GM23338 (cell line): ENCODE results near the gene ZNF324B.

Experiments
- CREB1 ChIP-seq: fragments of 250-450 bp; sonication (Bioruptor Pico); IDR thresholded peaks from 2 replicates; pipeline ENCODE4 v1.5.0; 2020; ENCODE audit warnings: low read depth, mild to moderate bottlenecking, moderate library complexity
- EZH2 ChIP-seq: fragments of 200-600 bp; sonication (generic); IDR thresholded peaks from one replicate; pipeline ENCODE4 v1.8.0; 2017; ENCODE audit warnings: antibody characterized with exemption, mild to moderate bottlenecking, low read depth; ENCODE audit not compliant: unreplicated experiment
- EZH2phosphoT487 ChIP-seq: fragments of 200-600 bp; sonication (generic); IDR thresholded peaks from one replicate; pipeline ENCODE4 v1.8.1; 2018; ENCODE audit warnings: antibody characterized with exemption; ENCODE audit not compliant: unreplicated experiment
- JUNB ChIP-seq: IDR thresholded peaks from one replicate; pipeline ENCODE4 v1.6.1; 2016; ENCODE audit warnings: antibody characterized with exemption; ENCODE audit not compliant: unreplicated experiment
- NANOG ChIP-seq: IDR thresholded peaks from 2 replicates; pipeline ENCODE4 v1.6.1; 2016; ENCODE audit warnings: antibody characterized with exemption, borderline replicate concordance
- POLR2AphosphoS5 ChIP-seq: IDR thresholded peaks from 2 replicates; pipeline ENCODE4 v1.6.1; 2016; ENCODE audit warnings: antibody characterized with exemption, low read depth
- TF ChIP-seq, protein P1 (sequence below), 2 experiments: fragments of 200-600 bp in 1 of 2; sonication (generic) in 1 of 2; conservative IDR thresholded peaks; 2 replicates each; pipeline versions ENCODE4 v1.5.1 to v1.6.1; 2016 to 2017; ENCODE audit warnings: antibody characterized with exemption in 2 of 2, low read depth in 2 of 2, mild to moderate bottlenecking in 2 of 2, moderate library complexity in 1 of 2
- TF ChIP-seq, protein P2 (sequence below): IDR thresholded peaks from 2 replicates; pipeline ENCODE4 v1.6.1; 2016; ENCODE audit warnings: antibody characterized with exemption
- TF ChIP-seq, protein P3 (sequence below): IDR thresholded peaks from one replicate; pipeline ENCODE4 v1.6.1; 2018; ENCODE audit warnings: antibody characterized with exemption; ENCODE audit not compliant: unreplicated experiment
- TF ChIP-seq, protein P4 (sequence below): fragments of 250-450 bp; sonication (Bioruptor Pico); IDR thresholded peaks from 2 replicates; pipeline ENCODE4 v1.5.0; 2020; ENCODE audit warnings: mild to moderate bottlenecking, moderate library complexity

DNA sequence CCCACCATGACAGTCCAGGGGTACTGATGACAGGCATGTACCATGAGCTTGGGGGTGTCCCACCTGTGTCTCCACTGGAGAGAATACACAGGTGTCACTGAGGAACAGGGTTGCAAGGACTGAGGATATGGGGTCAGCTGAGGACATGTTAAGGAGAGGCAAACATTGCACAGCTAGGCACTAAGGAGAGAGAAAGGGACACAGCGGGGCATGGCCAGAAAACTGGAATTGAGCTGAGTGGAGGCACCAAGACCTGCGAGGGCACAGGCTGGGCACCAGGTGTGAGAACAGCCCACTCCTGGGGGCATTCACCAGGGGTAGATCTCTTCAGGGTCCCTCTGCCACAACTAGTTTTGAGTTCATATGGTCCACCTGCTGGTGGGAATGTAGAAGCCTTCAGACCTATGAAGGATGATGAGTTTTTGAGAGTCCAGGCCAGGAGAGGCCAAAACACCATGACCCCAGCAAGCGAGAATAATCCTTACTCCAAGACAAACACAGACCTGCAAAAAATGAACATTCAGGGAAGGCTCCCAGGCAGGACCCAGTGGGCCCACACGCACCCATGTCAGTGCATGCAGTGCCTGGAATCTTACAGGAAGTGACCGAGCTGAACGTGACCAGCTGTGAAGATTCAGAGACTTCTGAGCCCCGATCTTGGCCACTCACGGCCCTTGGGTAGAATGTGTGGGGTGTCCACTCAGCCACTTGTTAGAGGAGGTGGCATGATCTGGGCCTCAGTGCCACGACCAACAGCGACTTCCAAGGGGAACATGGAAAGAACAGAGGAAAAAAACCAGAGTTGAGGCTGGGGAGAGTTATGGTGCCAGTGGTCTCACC is 44.4 kb upstream of the ZNF324B start:
- no peak for TF ChIP-seq EZH2
- TF ChIP-seq CREB1 (CRISPR knock-in tag), result no peak
- TF ChIP-seq, protein P1, sequence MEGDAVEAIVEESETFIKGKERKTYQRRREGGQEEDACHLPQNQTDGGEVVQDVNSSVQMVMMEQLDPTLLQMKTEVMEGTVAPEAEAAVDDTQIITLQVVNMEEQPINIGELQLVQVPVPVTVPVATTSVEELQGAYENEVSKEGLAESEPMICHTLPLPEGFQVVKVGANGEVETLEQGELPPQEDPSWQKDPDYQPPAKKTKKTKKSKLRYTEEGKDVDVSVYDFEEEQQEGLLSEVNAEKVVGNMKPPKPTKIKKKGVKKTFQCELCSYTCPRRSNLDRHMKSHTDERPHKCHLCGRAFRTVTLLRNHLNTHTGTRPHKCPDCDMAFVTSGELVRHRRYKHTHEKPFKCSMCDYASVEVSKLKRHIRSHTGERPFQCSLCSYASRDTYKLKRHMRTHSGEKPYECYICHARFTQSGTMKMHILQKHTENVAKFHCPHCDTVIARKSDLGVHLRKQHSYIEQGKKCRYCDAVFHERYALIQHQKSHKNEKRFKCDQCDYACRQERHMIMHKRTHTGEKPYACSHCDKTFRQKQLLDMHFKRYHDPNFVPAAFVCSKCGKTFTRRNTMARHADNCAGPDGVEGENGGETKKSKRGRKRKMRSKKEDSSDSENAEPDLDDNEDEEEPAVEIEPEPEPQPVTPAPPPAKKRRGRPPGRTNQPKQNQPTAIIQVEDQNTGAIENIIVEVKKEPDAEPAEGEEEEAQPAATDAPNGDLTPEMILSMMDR (conservative IDR thresholded peaks at IDR 0.05; ENCODE audit: low read depth in 2 of 2), result peak; percentile 44 to 46
- no peak for TF ChIP-seq EZH2phosphoT487
- TF ChIP-seq POLR2AphosphoS5, result no peak
- TF ChIP-seq, protein P2, sequence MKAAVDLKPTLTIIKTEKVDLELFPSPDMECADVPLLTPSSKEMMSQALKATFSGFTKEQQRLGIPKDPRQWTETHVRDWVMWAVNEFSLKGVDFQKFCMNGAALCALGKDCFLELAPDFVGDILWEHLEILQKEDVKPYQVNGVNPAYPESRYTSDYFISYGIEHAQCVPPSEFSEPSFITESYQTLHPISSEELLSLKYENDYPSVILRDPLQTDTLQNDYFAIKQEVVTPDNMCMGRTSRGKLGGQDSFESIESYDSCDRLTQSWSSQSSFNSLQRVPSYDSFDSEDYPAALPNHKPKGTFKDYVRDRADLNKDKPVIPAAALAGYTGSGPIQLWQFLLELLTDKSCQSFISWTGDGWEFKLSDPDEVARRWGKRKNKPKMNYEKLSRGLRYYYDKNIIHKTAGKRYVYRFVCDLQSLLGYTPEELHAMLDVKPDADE, result no peak
- TF ChIP-seq JUNB, result no peak
- TF ChIP-seq, protein P3, sequence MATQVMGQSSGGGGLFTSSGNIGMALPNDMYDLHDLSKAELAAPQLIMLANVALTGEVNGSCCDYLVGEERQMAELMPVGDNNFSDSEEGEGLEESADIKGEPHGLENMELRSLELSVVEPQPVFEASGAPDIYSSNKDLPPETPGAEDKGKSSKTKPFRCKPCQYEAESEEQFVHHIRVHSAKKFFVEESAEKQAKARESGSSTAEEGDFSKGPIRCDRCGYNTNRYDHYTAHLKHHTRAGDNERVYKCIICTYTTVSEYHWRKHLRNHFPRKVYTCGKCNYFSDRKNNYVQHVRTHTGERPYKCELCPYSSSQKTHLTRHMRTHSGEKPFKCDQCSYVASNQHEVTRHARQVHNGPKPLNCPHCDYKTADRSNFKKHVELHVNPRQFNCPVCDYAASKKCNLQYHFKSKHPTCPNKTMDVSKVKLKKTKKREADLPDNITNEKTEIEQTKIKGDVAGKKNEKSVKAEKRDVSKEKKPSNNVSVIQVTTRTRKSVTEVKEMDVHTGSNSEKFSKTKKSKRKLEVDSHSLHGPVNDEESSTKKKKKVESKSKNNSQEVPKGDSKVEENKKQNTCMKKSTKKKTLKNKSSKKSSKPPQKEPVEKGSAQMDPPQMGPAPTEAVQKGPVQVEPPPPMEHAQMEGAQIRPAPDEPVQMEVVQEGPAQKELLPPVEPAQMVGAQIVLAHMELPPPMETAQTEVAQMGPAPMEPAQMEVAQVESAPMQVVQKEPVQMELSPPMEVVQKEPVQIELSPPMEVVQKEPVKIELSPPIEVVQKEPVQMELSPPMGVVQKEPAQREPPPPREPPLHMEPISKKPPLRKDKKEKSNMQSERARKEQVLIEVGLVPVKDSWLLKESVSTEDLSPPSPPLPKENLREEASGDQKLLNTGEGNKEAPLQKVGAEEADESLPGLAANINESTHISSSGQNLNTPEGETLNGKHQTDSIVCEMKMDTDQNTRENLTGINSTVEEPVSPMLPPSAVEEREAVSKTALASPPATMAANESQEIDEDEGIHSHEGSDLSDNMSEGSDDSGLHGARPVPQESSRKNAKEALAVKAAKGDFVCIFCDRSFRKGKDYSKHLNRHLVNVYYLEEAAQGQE, result no peak
- TF ChIP-seq, protein P4, sequence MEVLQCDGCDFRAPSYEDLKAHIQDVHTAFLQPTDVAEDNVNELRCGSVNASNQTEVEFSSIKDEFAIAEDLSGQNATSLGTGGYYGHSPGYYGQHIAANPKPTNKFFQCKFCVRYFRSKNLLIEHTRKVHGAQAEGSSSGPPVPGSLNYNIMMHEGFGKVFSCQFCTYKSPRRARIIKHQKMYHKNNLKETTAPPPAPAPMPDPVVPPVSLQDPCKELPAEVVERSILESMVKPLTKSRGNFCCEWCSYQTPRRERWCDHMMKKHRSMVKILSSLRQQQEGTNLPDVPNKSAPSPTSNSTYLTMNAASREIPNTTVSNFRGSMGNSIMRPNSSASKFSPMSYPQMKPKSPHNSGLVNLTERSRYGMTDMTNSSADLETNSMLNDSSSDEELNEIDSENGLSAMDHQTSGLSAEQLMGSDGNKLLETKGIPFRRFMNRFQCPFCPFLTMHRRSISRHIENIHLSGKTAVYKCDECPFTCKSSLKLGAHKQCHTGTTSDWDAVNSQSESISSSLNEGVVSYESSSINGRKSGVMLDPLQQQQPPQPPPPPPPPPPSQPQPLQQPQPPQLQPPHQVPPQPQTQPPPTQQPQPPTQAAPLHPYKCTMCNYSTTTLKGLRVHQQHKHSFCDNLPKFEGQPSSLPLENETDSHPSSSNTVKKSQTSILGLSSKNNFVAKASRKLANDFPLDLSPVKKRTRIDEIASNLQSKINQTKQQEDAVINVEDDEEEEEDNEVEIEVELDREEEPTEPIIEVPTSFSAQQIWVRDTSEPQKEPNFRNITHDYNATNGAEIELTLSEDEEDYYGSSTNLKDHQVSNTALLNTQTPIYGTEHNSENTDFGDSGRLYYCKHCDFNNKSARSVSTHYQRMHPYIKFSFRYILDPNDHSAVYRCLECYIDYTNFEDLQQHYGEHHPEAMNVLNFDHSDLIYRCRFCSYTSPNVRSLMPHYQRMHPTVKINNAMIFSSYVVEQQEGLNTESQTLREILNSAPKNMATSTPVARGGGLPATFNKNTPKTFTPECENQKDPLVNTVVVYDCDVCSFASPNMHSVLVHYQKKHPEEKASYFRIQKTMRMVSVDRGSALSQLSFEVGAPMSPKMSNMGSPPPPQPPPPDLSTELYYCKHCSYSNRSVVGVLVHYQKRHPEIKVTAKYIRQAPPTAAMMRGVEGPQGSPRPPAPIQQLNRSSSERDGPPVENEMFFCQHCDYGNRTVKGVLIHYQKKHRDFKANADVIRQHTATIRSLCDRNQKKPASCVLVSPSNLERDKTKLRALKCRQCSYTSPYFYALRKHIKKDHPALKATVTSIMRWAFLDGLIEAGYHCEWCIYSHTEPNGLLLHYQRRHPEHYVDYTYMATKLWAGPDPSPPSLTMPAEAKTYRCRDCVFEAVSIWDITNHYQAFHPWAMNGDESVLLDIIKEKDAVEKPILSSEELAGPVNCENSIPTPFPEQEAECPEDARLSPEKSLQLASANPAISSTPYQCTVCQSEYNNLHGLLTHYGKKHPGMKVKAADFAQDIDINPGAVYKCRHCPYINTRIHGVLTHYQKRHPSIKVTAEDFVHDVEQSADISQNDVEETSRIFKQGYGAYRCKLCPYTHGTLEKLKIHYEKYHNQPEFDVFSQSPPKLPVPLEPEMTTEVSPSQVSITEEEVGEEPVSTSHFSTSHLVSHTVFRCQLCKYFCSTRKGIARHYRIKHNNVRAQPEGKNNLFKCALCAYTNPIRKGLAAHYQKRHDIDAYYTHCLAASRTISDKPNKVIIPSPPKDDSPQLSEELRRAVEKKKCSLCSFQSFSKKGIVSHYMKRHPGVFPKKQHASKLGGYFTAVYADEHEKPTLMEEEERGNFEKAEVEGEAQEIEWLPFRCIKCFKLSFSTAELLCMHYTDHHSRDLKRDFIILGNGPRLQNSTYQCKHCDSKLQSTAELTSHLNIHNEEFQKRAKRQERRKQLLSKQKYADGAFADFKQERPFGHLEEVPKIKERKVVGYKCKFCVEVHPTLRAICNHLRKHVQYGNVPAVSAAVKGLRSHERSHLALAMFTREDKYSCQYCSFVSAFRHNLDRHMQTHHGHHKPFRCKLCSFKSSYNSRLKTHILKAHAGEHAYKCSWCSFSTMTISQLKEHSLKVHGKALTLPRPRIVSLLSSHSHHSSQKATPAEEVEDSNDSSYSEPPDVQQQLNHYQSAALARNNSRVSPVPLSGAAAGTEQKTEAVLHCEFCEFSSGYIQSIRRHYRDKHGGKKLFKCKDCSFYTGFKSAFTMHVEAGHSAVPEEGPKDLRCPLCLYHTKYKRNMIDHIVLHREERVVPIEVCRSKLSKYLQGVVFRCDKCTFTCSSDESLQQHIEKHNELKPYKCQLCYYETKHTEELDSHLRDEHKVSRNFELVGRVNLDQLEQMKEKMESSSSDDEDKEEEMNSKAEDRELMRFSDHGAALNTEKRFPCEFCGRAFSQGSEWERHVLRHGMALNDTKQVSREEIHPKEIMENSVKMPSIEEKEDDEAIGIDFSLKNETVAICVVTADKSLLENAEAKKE (CRISPR knock-in tag), result no peak
- TF ChIP-seq NANOG, result no peak
